ENCODE data around the gene NSD1.
A peak's percentile ranks its signal among the peaks of the same experiment; 100 is the strongest.

NSD1 gene

GRCh38 chr5:177311723-177312648 is 178.4 kb downstream of the NSD1 start, which contains the start of gene MXD3:
Gene MXD3 (minus strand): TSS chr5:177311898. CDS start chr5:177311830, 68 bp downstream.
- DNase-seq: peak; percentile 96 to 99

GRCh38 chr5:177312649-177313181 is 179.1 kb downstream of the NSD1 start:
- DNase-seq: peak in 1 of 2 donors; percentile 65

- DNase-seq: no peak
Measured at GRCh38 chr5:177313561-177314259, 180.1 kb downstream of the NSD1 start.

GRCh38 chr5:177314376-177315342 is 181.1 kb downstream of the NSD1 start:
- no peak for DNase-seq

GRCh38 chr5:177315411-177315810 is 181.8 kb downstream of the NSD1 start:
- no peak for DNase-seq

GRCh38 chr5:177316005-177316404 is 182.4 kb downstream of the NSD1 start:
- no peak for DNase-seq

- peak; percentile 79 to 80 for DNase-seq
Measured at GRCh38 chr5:177317959-177318377, 184.4 kb downstream of the NSD1 start.

- DNase-seq: no peak
Measured at GRCh38 chr5:177319913-177320588, 186.5 kb downstream of the NSD1 start.

- no peak for DNase-seq
Measured at GRCh38 chr5:177320879-177321278, 187.3 kb downstream of the NSD1 start.

- no peak for DNase-seq
Measured at GRCh38 chr5:177325868-177326381, 192.4 kb downstream of the NSD1 start.

GRCh38 chr5:177327539-177328522 is 194.3 kb downstream of the NSD1 start:
- DNase-seq: no peak

- DNase-seq: no peak
Measured at GRCh38 chr5:177328545-177329231, 195.1 kb downstream of the NSD1 start.

- no peak for DNase-seq
Measured at GRCh38 chr5:177329883-177330282, 196.3 kb downstream of the NSD1 start.

- no peak for DNase-seq
Measured at GRCh38 chr5:177330991-177331842, 197.6 kb downstream of the NSD1 start.

- DNase-seq: no peak
Measured at GRCh38 chr5:177332031-177332895, 198.7 kb downstream of the NSD1 start.

GRCh38 chr5:177332896-177333260 is 199.3 kb downstream of the NSD1 start:
- DNase-seq: no peak

GRCh38 chr5:177333420-177334154 is 200.0 kb downstream of the NSD1 start:
- no peak for DNase-seq
